Liver (tissue), 9 donors: Measurements from ENCODE around the gene PRSS38. TPM values are rescaled to one million over a fixed set of nuclear protein-coding genes. Genes with fewer than 3 reads are reported as not detected.
"Not testable (repeated sequence)": the region's sequence is repeated elsewhere in the genome, so short reads cannot be mapped to it uniquely, and the experiment has no call there.

Experiments used
- DNase-seq: peaks from one replicate; pipeline ENCODE4 v3.0.0-alpha.2; 2017; ENCODE audit warnings: low spot score
- H3K27ac ChIP-seq, 2 donors: one replicate each; pipeline ENCODE4 v1.7.0; 2013; ENCODE audit warnings: inconsistent platforms in 2 of 2, low read length in 2 of 2, control low read depth in 1 of 2, low read depth in 1 of 2, mild to moderate bottlenecking in 1 of 2
- H3K27me3 ChIP-seq, 4 donors: one replicate each; pipeline versions ENCODE4 v1.6.1 to v1.7.0; 2013; ENCODE audit warnings: low read length in 3 of 4, inconsistent platforms in 1 of 4, mild to moderate bottlenecking in 1 of 4, moderate library complexity in 1 of 4; ENCODE audit not compliant: control insufficient read depth in 4 of 4, insufficient read depth in 4 of 4
- H3K36me3 ChIP-seq, 4 donors: one replicate each; pipeline versions ENCODE4 v1.6.1 to v1.7.0; 2013; ENCODE audit warnings: low read length in 3 of 4, mild to moderate bottlenecking in 3 of 4, low read depth in 1 of 4, moderate library complexity in 1 of 4; ENCODE audit not compliant: control insufficient read depth in 4 of 4, insufficient read depth in 3 of 4
- H3K4me1 ChIP-seq, 4 donors: one replicate each; pipeline versions ENCODE4 v1.6.1 to v1.7.0; 2013; ENCODE audit warnings: low read length in 3 of 4, mild to moderate bottlenecking in 3 of 4, moderate library complexity in 1 of 4; ENCODE audit not compliant: control insufficient read depth in 4 of 4, insufficient read depth in 4 of 4
- H3K4me3 ChIP-seq, 3 donors: one replicate each; pipeline versions ENCODE4 v1.6.1 to v1.7.0; 2013; ENCODE audit warnings: low read length in 3 of 3, control low read depth in 1 of 3, low read depth in 1 of 3, mild to moderate bottlenecking in 1 of 3
- H3K9ac ChIP-seq, 2 donors: one replicate each; pipeline ENCODE4 v1.7.0; 2013; ENCODE audit warnings: low read length in 2 of 2, mild to moderate bottlenecking in 2 of 2, moderate library complexity in 2 of 2, control low read depth in 1 of 2, low read depth in 1 of 2
- H3K9me3 ChIP-seq, 4 donors: one replicate each; pipeline versions ENCODE4 v1.6.1 to v1.7.0; 2013; ENCODE audit warnings: low read length in 3 of 4; ENCODE audit not compliant: control insufficient read depth in 4 of 4
- ATF3 ChIP-seq: IDR thresholded peaks from 2 replicates; pipeline ENCODE4 v1.6.1; 2016; ENCODE audit warnings: antibody characterized with exemption
- CTCF ChIP-seq: fragments of 150-350 bp; IDR thresholded peaks from 2 replicates; pipeline ENCODE4 v1.5.1; 2017; ENCODE audit warnings: improper control_type of control experiment, low read depth, low read length; ENCODE audit not compliant: missing input control
- EGR1 ChIP-seq, 2 donors: IDR thresholded peaks; 2 replicates each; pipeline ENCODE4 v1.6.1; 2016 to 2018; ENCODE audit warnings: antibody characterized with exemption in 2 of 2, low read depth in 2 of 2
- FOXA1 ChIP-seq: IDR thresholded peaks from 2 replicates; pipeline ENCODE4 v1.6.1; 2016; ENCODE audit warnings: antibody characterized with exemption
- FOXA2 ChIP-seq: IDR thresholded peaks from 2 replicates; pipeline ENCODE4 v1.6.1; 2016; ENCODE audit warnings: antibody characterized with exemption
- GABPA ChIP-seq, 2 donors: IDR thresholded peaks in 1 of 2; conservative IDR thresholded peaks in 1 of 2; 2 replicates each; pipeline ENCODE4 v1.6.1; 2016; ENCODE audit warnings: antibody characterized with exemption in 2 of 2, mild to moderate bottlenecking in 1 of 2, moderate library complexity in 1 of 2
- HNF4A ChIP-seq, 2 donors: conservative IDR thresholded peaks; 2 replicates each; pipeline ENCODE4 v1.6.1; 2016; ENCODE audit warnings: antibody characterized with exemption in 2 of 2, mild to moderate bottlenecking in 2 of 2
- HNF4G ChIP-seq: IDR thresholded peaks from 2 replicates; pipeline ENCODE4 v1.6.1; 2016; ENCODE audit warnings: antibody characterized with exemption
- JUND ChIP-seq, 2 donors: IDR thresholded peaks; 2 replicates each; pipeline ENCODE4 v1.6.1; 2016; ENCODE audit warnings: antibody characterized with exemption in 2 of 2
- MAX ChIP-seq: IDR thresholded peaks from 2 replicates; pipeline ENCODE4 v1.6.1; 2016; ENCODE audit warnings: antibody characterized with exemption
- NR2F2 ChIP-seq: IDR thresholded peaks from 2 replicates; pipeline ENCODE4 v1.6.1; 2016; ENCODE audit warnings: antibody characterized with exemption
- REST ChIP-seq: IDR thresholded peaks from 2 replicates; pipeline ENCODE4 v1.6.1; 2016; ENCODE audit warnings: antibody characterized with exemption, mild to moderate bottlenecking
- RXRA ChIP-seq, 2 donors: IDR thresholded peaks; 2 replicates each; pipeline ENCODE4 v1.6.1; 2017 to 2018; ENCODE audit warnings: antibody characterized with exemption in 2 of 2, mild to moderate bottlenecking in 1 of 2
- SP1 ChIP-seq: IDR thresholded peaks from 2 replicates; pipeline ENCODE4 v1.6.1; 2018; ENCODE audit warnings: antibody characterized with exemption, mild to moderate bottlenecking
- TAF1 ChIP-seq: conservative IDR thresholded peaks from 2 replicates; pipeline ENCODE4 v1.6.1; 2016; ENCODE audit warnings: antibody characterized with exemption, mild to moderate bottlenecking
- ZBTB33 ChIP-seq: IDR thresholded peaks from 2 replicates; pipeline ENCODE4 v1.6.1; 2016; ENCODE audit warnings: antibody characterized with exemption
- WGBS: extraction: QIAGEN DNeasy Blood & Tissue Kit; methylation state at CpG from one replicate; pipeline ENCODE4 v1.1.7; 2013; 5-methylcytosine and 5-hydroxymethylcytosine counted together
- polyA plus RNA-seq, 2 donors: library from polyadenylated mRNA; stranded (reverse) in 1 of 2; unstranded in 1 of 2; fragments of 200-250 nt in 1 of 2; fragments of >200 nt in 1 of 2; fragmentation: Nextera tagmentation in 1 of 2; extraction: Ambion mirVana in 1 of 2; gene quantifications; one replicate each; pipeline versions ENCODE4 v1.2.1 to v1.2.3, GENCODE V29; 2013 to 2015
- total RNA-seq, 2 donors: library from RNA; depleted of rRNA; stranded (reverse); fragments of >200 nt; gene quantifications; one replicate each; pipeline ENCODE4 v1.2.3, GENCODE V29; 2014
- donor health status: healthy.
- donor health status: healthy.
- donor health status: healthy.
- donor health status: healthy.
- donor health status: healthy.

The PRSS38 gene
- total and polyA plus RNA-seq, 4 donors: not detected

GRCh38 chr1:227846265-227846858 lies 30.9 kb downstream of the PRSS38 start:
- H3K9ac ChIP-seq: no peak overlapping the region
- H3K4me1 ChIP-seq: no peaks in the 10 kb centered on the region
- TF ChIP-seq ZBTB33: no peak
- TF ChIP-seq RXRA (IDR thresholded peaks at IDR 0.05): no peak
- no peak for TF ChIP-seq HNF4G
- no peak for TF ChIP-seq TAF1
- no peak for TF ChIP-seq FOXA2
- TF ChIP-seq HNF4A (conservative IDR thresholded peaks at IDR 0.05): no peak
- no peak for TF ChIP-seq JUND (IDR thresholded peaks at IDR 0.05)
- TF ChIP-seq NR2F2: no peak
- TF ChIP-seq EGR1 (IDR thresholded peaks at IDR 0.05; ENCODE audit: low read depth in 2 of 2): no peak
- TF ChIP-seq CTCF: no peak
- no peak for TF ChIP-seq GABPA (IDR thresholded peaks at IDR 0.05 in 1 of 2, conservative IDR thresholded peaks at IDR 0.05 in 1 of 2)
- TF ChIP-seq MAX: no peak
- TF ChIP-seq ATF3: no peak
- no peak for TF ChIP-seq REST
- no peak for TF ChIP-seq SP1
- TF ChIP-seq FOXA1: no peak
- 42% methylated on average over 10 of the region's 10 CpGs for WGBS
- peaks cover 4 to 12% (median 6%) of the 10 kb centered on the region in 4 donors for H3K9me3 ChIP-seq
- no peak overlapping the region for H3K27ac ChIP-seq
- H3K27me3 ChIP-seq: no peaks in the 10 kb centered on the region
- no peak overlapping the region for H3K4me3 ChIP-seq
- H3K36me3 ChIP-seq: no peaks in the 10 kb centered on the region
- no peak for DNase-seq

GRCh38 chr1:227847046-227847445 lies 31.6 kb downstream of the PRSS38 start:
- not testable (repeated sequence) for DNase-seq, H3K4me3 ChIP-seq, H3K27ac ChIP-seq, H3K27me3 ChIP-seq, H3K36me3 ChIP-seq, H3K4me1 ChIP-seq, H3K9ac ChIP-seq
- WGBS: 82% methylated on average over 4 of the region's 4 CpGs
- H3K9me3 ChIP-seq: peaks cover 4 to 12% (median 6%) of the 10 kb centered on the region in 4 donors
